ENCODE measurements around the gene KCNJ9. TPM values are rescaled to one million over a fixed set of nuclear protein-coding genes. Genes with fewer than 3 reads are reported as not detected.

The KCNJ9 gene
- total RNA-seq, 1 donor from 2014 or later: not detected

- TF ChIP-seq CTCF (IDR thresholded peaks at IDR 0.05; ENCODE audit: insufficient read depth, low read length, poor library complexity, severe bottlenecking): no peak
- H3K36me3 ChIP-seq (ENCODE audit: control insufficient read depth, insufficient read depth, low read length): no peaks in the 10 kb centered on the region
- no peak overlapping the region for H3K4me3 ChIP-seq (ENCODE audit: low read depth, low read length)
- no peak for DNase-seq (ENCODE audit: low read depth)
- H3K27me3 ChIP-seq (ENCODE audit: control insufficient read depth, insufficient read depth, low read length): peaks cover 16% of the 10 kb centered on the region
These were observed 50.6 kb downstream of the KCNJ9 start for GRCh38 chr1:160131803-160132565.

- no peak for DNase-seq (ENCODE audit: low read depth)
- Histone ChIP-seq H3K36me3 (ENCODE audit: control insufficient read depth, insufficient read depth, low read length) (no peaks in the 10 kb centered on the region), H3K27me3 (ENCODE audit: control insufficient read depth, insufficient read depth, low read length) (peaks cover 16% of the 10 kb centered on the region), H3K4me3 (ENCODE audit: low read depth, low read length) (no peak overlapping the region)
- no peak for TF ChIP-seq CTCF (IDR thresholded peaks at IDR 0.05; ENCODE audit: insufficient read depth, low read length, poor library complexity, severe bottlenecking)
These were observed 52.8 kb downstream of the KCNJ9 start for GRCh38 chr1:160133990-160134770.

GRCh38 chr1:160134791-160135572, 53.6 kb downstream of the KCNJ9 start:
- Histone ChIP-seq H3K27me3 (ENCODE audit: control insufficient read depth, insufficient read depth, low read length) (peaks cover 16% of the 10 kb centered on the region), H3K4me3 (ENCODE audit: low read depth, low read length) (no peak overlapping the region), H3K36me3 (ENCODE audit: control insufficient read depth, insufficient read depth, low read length) (no peaks in the 10 kb centered on the region)
- no peak for TF ChIP-seq CTCF (IDR thresholded peaks at IDR 0.05; ENCODE audit: insufficient read depth, low read length, poor library complexity, severe bottlenecking)
- no peak for DNase-seq (ENCODE audit: low read depth)

- Histone ChIP-seq H3K27me3 (ENCODE audit: control insufficient read depth, insufficient read depth, low read length) (peaks cover 9% of the 10 kb centered on the region), H3K36me3 (ENCODE audit: control insufficient read depth, insufficient read depth, low read length) (no peaks in the 10 kb centered on the region), H3K4me3 (ENCODE audit: low read depth, low read length) (no peak overlapping the region)
- DNase-seq (ENCODE audit: low read depth): no peak
- TF ChIP-seq CTCF (IDR thresholded peaks at IDR 0.05; ENCODE audit: insufficient read depth, low read length, poor library complexity, severe bottlenecking): no peak
These were observed 55.0 kb downstream of the KCNJ9 start for GRCh38 chr1:160136121-160136925.

- no peak for TF ChIP-seq CTCF (IDR thresholded peaks at IDR 0.05; ENCODE audit: insufficient read depth, low read length, poor library complexity, severe bottlenecking)
- DNase-seq (ENCODE audit: low read depth): no peak
- no peak overlapping the region for H3K4me3 ChIP-seq (ENCODE audit: low read depth, low read length)
- H3K36me3 ChIP-seq (ENCODE audit: control insufficient read depth, insufficient read depth, low read length): no peaks in the 10 kb centered on the region
- H3K27me3 ChIP-seq (ENCODE audit: control insufficient read depth, insufficient read depth, low read length): peaks cover 9% of the 10 kb centered on the region
These were observed 55.5 kb downstream of the KCNJ9 start for GRCh38 chr1:160136926-160137200.
